ENCODE results near the gene AHNAK. TPM values are rescaled to one million over a fixed set of nuclear protein-coding genes. Genes with fewer than 3 reads are reported as not detected.

AHNAK gene
- total RNA-seq, 1 donor from 2014 or later = 246 TPM

GRCh38 chr11:62435846-62436660, 110.6 kb downstream of the AHNAK start:
- ATAC-seq (ENCODE audit: low read depth) (peak; percentile 66), DNase-seq (no peak)

GRCh38 chr11:62433904-62434276, 112.7 kb downstream of the AHNAK start:
- peak overlapping the region; percentile 50 for H3K27ac Mint-ChIP-seq
- DNase-seq (no peak), ATAC-seq (ENCODE audit: low read depth) (no peak)
- POLR2A ChIA-PET = interaction anchor here (0.6 to 3.7 kb wide), 4 partner anchors 10 to 478 kb away, joined by 3 to 18 read pairs (median 10); partner anchors contain the start of genes C11orf98 and CSKMT
- TF ChIP-seq, protein P1, sequence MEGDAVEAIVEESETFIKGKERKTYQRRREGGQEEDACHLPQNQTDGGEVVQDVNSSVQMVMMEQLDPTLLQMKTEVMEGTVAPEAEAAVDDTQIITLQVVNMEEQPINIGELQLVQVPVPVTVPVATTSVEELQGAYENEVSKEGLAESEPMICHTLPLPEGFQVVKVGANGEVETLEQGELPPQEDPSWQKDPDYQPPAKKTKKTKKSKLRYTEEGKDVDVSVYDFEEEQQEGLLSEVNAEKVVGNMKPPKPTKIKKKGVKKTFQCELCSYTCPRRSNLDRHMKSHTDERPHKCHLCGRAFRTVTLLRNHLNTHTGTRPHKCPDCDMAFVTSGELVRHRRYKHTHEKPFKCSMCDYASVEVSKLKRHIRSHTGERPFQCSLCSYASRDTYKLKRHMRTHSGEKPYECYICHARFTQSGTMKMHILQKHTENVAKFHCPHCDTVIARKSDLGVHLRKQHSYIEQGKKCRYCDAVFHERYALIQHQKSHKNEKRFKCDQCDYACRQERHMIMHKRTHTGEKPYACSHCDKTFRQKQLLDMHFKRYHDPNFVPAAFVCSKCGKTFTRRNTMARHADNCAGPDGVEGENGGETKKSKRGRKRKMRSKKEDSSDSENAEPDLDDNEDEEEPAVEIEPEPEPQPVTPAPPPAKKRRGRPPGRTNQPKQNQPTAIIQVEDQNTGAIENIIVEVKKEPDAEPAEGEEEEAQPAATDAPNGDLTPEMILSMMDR (IDR thresholded peaks at IDR 0.05) = no peak
- H3K9me3 Mint-ChIP-seq = no peaks in the 10 kb centered on the region
- H3K36me3 Mint-ChIP-seq (ENCODE audit: low read depth) = no peaks in the 10 kb centered on the region
- intact Hi-C loops (cut with micrococcal nuclease) = no loop called here
- H3K27me3 Mint-ChIP-seq = no peaks in the 10 kb centered on the region
- CTCF ChIA-PET = interaction anchor here (0.7 to 1.4 kb wide), 3 partner anchors 9 to 10 kb away, joined by 3 to 6 read pairs (median 4); no protein-coding TSS in a partner anchor
- H3K4me1 Mint-ChIP-seq = peaks cover 40% of the 10 kb centered on the region
- H3K4me3 Mint-ChIP-seq = no peak overlapping the region

More at GRCh38 chr11:62435846-62436660, 110.6 kb downstream of the AHNAK start:
- TF ChIP-seq, protein P1 (IDR thresholded peaks at IDR 0.05) = no peak
- POLR2A ChIA-PET = interaction anchor here (0.6 to 3.7 kb wide), 7 partner anchors 8 to 1071 kb away, joined by 3 to 18 read pairs (median 4); partner anchors contain the start of gene TUT1
- CTCF ChIA-PET = interaction anchor here (0.7 to 2.6 kb wide), 6 partner anchors 9 to 257 kb away, joined by 3 to 11 read pairs (median 5); no protein-coding TSS in a partner anchor
- H3K27me3 Mint-ChIP-seq = no peaks in the 10 kb centered on the region
- peaks cover 36% of the 10 kb centered on the region for H3K4me1 Mint-ChIP-seq
- H3K9me3 Mint-ChIP-seq = no peaks in the 10 kb centered on the region
- H3K27ac Mint-ChIP-seq = peak overlapping the region; percentile 5
- H3K4me3 Mint-ChIP-seq = no peak overlapping the region
- H3K36me3 Mint-ChIP-seq (ENCODE audit: low read depth) = no peaks in the 10 kb centered on the region
- intact Hi-C loops (cut with micrococcal nuclease) = no loop called here

GRCh38 chr11:62433141-62433903, 113.3 kb downstream of the AHNAK start:
- intact Hi-C loops (cut with micrococcal nuclease) = no loop called here
- Mint-ChIP-seq H3K27me3 (no peaks in the 10 kb centered on the region), H3K4me3 (no peak overlapping the region), H3K9me3 (no peaks in the 10 kb centered on the region), H3K36me3 (ENCODE audit: low read depth) (no peaks in the 10 kb centered on the region), H3K4me1 (peaks cover 40% of the 10 kb centered on the region), H3K27ac (peak overlapping the region; percentile 50)
- no peak for ATAC-seq (ENCODE audit: low read depth)
- CTCF ChIA-PET = interaction anchor here (0.7 kb wide), 1 partner anchor 11 kb away, joined by 3 read pairs; no protein-coding TSS in a partner anchor
- TF ChIP-seq, protein P1 (IDR thresholded peaks at IDR 0.05) = no peak
- DNase-seq = no peak
- POLR2A ChIA-PET = interaction anchor here (1.2 to 3.7 kb wide), 3 partner anchors 11 to 232 kb away, joined by 3 to 18 read pairs (median 3); partner anchors contain the start of genes C11orf98 and CSKMT

- no peak for DNase-seq
- Mint-ChIP-seq H3K36me3 (ENCODE audit: low read depth) (no peaks in the 10 kb centered on the region), H3K9me3 (no peaks in the 10 kb centered on the region), H3K4me3 (no peak overlapping the region), H3K4me1 (peaks cover 44% of the 10 kb centered on the region), H3K27ac (no peak overlapping the region), H3K27me3 (no peaks in the 10 kb centered on the region)
- TF ChIP-seq, protein P1 (IDR thresholded peaks at IDR 0.05) = no peak
- no peak for ATAC-seq (ENCODE audit: low read depth)
- CTCF ChIA-PET = no interaction called here
- intact Hi-C loops (cut with micrococcal nuclease) = no loop called here
- POLR2A ChIA-PET = interaction anchor here (1.2 kb wide), 1 partner anchor 111 kb away, joined by 3 read pairs; no protein-coding TSS in a partner anchor
Measured at GRCh38 chr11:62432695-62433094, 113.9 kb downstream of the AHNAK start.
